Activated gamma-delta T cell (primary cell): ENCODE results near the gene CCDC70.
"Not testable (repeated sequence)": the region's sequence is repeated elsewhere in the genome, so short reads cannot be mapped to it uniquely, and the experiment has no call there.

Source experiments
- DNase-seq: peaks from one replicate; lab custom pipeline; 2025; lab: John Stamatoyannopoulos, UW
- total RNA-seq, 2 donors: gene quantifications; one replicate each; lab custom pipeline; 2026; lab: John Stamatoyannopoulos, UW

The CCDC70 gene
- total RNA-seq = 0 reads per million in 2 donors

- no peak for DNase-seq
These were observed at the start of gene CCDC70 for GRCh38 chr13:51861723-51862300. Gene CCDC70, plus strand, starts transcription at chr13:51861969. Its CDS starts 3,443 bp downstream, at chr13:51865412.

- no peak for DNase-seq
These were observed 47.7 kb upstream of the CCDC70 start for GRCh38 chr13:51814071-51814470.

GRCh38 chr13:51814825-51815650, 46.7 kb upstream of the CCDC70 start:
- DNase-seq = no peak

- no peak for DNase-seq
These were observed 45.9 kb upstream of the CCDC70 start for GRCh38 chr13:51815848-51816247.

GRCh38 chr13:51816604-51817249, 45.0 kb upstream of the CCDC70 start:
- DNase-seq = no peak

GRCh38 chr13:51817717-51818116, 44.1 kb upstream of the CCDC70 start:
- DNase-seq = no peak

- no peak for DNase-seq
These were observed 43.5 kb upstream of the CCDC70 start for GRCh38 chr13:51818276-51818675.

- DNase-seq = no peak
These were observed 42.8 kb upstream of the CCDC70 start for GRCh38 chr13:51818781-51819511.

GRCh38 chr13:51819544-51819943, 42.2 kb upstream of the CCDC70 start:
- no peak for DNase-seq

- DNase-seq = no peak
These were observed 41.7 kb upstream of the CCDC70 start for GRCh38 chr13:51820016-51820597.

GRCh38 chr13:51821606-51822005, 40.2 kb upstream of the CCDC70 start:
- no peak for DNase-seq

GRCh38 chr13:51822106-51822815, 39.5 kb upstream of the CCDC70 start:
- no peak for DNase-seq

- DNase-seq = no peak
These were observed 38.4 kb upstream of the CCDC70 start for GRCh38 chr13:51823359-51823758.

- no peak for DNase-seq
These were observed 37.9 kb upstream of the CCDC70 start for GRCh38 chr13:51823863-51824262.

- DNase-seq = not testable (repeated sequence)
These were observed 37.1 kb upstream of the CCDC70 start for GRCh38 chr13:51824712-51825111.

GRCh38 chr13:51825165-51825592, 36.6 kb upstream of the CCDC70 start:
- DNase-seq = no peak

GRCh38 chr13:51825681-51826254, 36.0 kb upstream of the CCDC70 start:
- DNase-seq = no peak

GRCh38 chr13:51826606-51827005, 35.2 kb upstream of the CCDC70 start:
- DNase-seq = no peak

- no peak for DNase-seq
These were observed 34.5 kb upstream of the CCDC70 start for GRCh38 chr13:51827254-51827653.

GRCh38 chr13:51828730-51829567, 32.8 kb upstream of the CCDC70 start:
- no peak for DNase-seq
